ENCODE results near the gene SAPCD2.

DNA sequence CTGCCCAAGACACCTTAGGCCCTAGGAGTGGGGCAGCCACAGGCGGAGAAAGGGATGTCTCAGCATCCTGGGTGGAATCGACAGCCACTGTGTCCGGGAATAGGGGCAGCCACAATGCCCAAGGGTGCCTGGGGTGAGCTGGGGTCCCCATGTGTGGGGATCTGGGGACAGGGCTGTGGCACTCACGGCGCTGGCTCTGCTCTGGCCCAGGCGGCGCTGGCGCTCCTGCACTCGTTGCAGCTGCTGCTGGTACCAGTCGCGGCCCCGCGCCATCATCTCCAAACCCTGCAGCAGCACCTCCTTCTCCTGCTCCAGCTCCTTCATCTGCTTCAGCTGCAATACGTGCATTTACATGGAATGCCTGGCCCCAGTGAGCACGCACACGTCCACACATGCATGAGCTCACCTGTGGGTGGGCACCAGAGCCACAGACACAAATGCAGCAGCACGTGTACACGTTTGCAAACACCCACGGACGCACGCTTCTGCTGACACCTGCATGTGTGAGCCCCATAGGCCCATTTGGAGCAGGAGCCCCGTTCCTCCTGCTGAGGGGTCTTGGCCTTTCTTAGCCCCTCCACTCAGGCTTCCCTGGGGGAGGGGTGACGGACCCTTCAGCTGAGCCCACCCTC, 4.9 kb downstream of the SAPCD2 start:
- TF ChIP-seq, protein P1, sequence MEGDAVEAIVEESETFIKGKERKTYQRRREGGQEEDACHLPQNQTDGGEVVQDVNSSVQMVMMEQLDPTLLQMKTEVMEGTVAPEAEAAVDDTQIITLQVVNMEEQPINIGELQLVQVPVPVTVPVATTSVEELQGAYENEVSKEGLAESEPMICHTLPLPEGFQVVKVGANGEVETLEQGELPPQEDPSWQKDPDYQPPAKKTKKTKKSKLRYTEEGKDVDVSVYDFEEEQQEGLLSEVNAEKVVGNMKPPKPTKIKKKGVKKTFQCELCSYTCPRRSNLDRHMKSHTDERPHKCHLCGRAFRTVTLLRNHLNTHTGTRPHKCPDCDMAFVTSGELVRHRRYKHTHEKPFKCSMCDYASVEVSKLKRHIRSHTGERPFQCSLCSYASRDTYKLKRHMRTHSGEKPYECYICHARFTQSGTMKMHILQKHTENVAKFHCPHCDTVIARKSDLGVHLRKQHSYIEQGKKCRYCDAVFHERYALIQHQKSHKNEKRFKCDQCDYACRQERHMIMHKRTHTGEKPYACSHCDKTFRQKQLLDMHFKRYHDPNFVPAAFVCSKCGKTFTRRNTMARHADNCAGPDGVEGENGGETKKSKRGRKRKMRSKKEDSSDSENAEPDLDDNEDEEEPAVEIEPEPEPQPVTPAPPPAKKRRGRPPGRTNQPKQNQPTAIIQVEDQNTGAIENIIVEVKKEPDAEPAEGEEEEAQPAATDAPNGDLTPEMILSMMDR (IDR thresholded peaks at IDR 0.05 in 4 of 5, conservative IDR thresholded peaks at IDR 0.05 in 1 of 5) = no peak
- no peak for TF ChIP-seq POLR2A (IDR thresholded peaks at IDR 0.05)

All from gastrocnemius medialis (tissue), 4 donors.